ENCODE results near the gene EHMT1.

The EHMT1 gene

DNA sequence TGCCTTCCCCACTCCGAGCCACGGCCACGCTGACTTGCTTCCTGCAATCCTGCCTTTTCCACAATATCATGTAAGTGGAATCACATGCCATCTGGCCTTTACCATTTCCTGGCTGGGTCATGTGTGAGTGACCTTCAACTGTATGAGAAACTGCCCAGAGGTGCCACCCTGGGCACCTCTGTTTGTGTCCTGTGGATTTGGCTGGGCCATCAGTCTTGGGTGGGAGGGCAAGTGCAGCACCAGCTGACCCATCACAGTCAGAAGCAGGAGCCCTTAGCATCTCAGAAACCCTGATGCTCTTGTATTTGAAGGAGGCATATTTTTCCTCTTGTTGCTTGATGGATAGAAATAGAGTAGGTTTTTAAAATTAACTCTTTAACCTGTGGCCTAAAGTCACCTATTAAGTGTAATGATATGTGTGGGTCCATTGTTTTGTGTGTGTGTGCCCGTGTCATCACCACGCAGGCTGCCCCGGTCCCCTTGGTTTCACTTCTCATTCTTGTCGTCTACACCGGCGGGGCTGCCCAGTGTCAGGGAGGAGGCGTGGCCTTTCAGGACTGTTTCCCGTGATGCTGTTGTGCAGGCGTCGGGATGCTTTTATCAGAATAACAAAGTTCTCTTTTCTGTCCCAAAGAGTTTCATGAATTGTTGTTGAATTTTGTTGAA, 206.7 kb downstream of the EHMT1 start:
- H3K9me2 ChIP-seq (replicated peaks; ENCODE audit: low read depth, low read length) = no peaks in the 10 kb centered on the region
- no peaks in the 10 kb centered on the region; the same call in 1 of the 2 replicates for H3K9me3 ChIP-seq (ENCODE audit: insufficient read depth, low read depth, low read length)
- no peaks in the 10 kb centered on the region for H3K79me2 ChIP-seq (ENCODE audit: insufficient read depth, low read length)
- no peaks in the 10 kb centered on the region for H3F3A ChIP-seq (ENCODE audit: low read depth)
- peaks cover 3% of the 10 kb centered on the region for H4K20me1 ChIP-seq (ENCODE audit: insufficient read depth, low read length, poor library complexity, severe bottlenecking)
- H3K4me3 ChIP-seq (ENCODE audit: low read length, poor library complexity, severe bottlenecking) = no peak overlapping the region
- no peak overlapping the region for H3K4me2 ChIP-seq (ENCODE audit: low read depth, low read length, poor library complexity, severe bottlenecking)
- H3K9ac ChIP-seq (ENCODE audit: low read depth, low read length, poor library complexity, severe bottlenecking) = no peak overlapping the region
- TF ChIP-seq EZH2phosphoT487 (IDR thresholded peaks at IDR 0.05; ENCODE audit: borderline replicate concordance) = no peak
- TF ChIP-seq, protein P1, sequence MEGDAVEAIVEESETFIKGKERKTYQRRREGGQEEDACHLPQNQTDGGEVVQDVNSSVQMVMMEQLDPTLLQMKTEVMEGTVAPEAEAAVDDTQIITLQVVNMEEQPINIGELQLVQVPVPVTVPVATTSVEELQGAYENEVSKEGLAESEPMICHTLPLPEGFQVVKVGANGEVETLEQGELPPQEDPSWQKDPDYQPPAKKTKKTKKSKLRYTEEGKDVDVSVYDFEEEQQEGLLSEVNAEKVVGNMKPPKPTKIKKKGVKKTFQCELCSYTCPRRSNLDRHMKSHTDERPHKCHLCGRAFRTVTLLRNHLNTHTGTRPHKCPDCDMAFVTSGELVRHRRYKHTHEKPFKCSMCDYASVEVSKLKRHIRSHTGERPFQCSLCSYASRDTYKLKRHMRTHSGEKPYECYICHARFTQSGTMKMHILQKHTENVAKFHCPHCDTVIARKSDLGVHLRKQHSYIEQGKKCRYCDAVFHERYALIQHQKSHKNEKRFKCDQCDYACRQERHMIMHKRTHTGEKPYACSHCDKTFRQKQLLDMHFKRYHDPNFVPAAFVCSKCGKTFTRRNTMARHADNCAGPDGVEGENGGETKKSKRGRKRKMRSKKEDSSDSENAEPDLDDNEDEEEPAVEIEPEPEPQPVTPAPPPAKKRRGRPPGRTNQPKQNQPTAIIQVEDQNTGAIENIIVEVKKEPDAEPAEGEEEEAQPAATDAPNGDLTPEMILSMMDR (conservative IDR thresholded peaks at IDR 0.05; ENCODE audit: low read length) = no peak
- no peak overlapping the region for H2AFZ ChIP-seq (ENCODE audit: low read length)
- no peaks in the 10 kb centered on the region for H3K27me3 ChIP-seq (ENCODE audit: insufficient read depth, low read length, poor library complexity, severe bottlenecking)
- peaks cover 46% of the 10 kb centered on the region for H3K36me3 ChIP-seq (ENCODE audit: insufficient read depth, low read length)
- H3K4me1 ChIP-seq (ENCODE audit: insufficient read depth, low read length, poor library complexity, severe bottlenecking) = no peaks in the 10 kb centered on the region

DNA sequence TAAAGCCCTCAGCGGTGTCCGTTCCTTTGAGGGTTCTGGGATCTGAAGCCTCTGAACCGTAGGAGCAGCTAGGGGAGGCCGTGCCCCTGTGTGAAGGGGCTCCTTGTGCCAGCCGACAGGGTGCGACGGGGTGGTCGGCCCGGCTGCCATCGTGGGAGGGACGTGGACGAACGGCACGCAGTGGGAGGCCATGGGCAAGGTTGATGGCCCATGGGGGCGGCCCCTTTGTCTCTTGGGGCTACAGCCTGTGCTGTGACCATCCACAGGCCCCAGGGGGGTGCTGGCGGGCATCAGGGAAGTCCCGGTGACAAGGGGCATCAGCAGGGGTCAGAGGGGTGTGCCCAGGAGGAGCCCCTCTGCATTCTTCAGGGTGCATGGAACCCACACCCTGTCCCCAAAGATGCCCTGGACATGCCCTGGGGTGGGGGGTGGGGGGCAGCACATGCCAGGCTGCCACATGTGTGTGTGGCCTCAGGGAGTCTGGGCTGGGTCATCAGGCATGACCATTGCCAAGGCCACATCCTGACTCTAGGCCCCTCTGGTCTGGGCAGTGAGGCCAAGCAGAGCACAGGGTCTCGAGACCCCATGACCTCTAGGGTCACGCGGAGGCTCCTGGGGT, 209.2 kb downstream of the EHMT1 start:
- Histone ChIP-seq H3K9me2 (replicated peaks; ENCODE audit: low read depth, low read length) (no peaks in the 10 kb centered on the region), H2AFZ (ENCODE audit: low read length) (no peak overlapping the region), H3K4me1 (ENCODE audit: insufficient read depth, low read length, poor library complexity, severe bottlenecking) (no peaks in the 10 kb centered on the region), H3K27me3 (ENCODE audit: insufficient read depth, low read length, poor library complexity, severe bottlenecking) (no peaks in the 10 kb centered on the region), H3K4me3 (ENCODE audit: low read length, poor library complexity, severe bottlenecking) (no peak overlapping the region), H4K20me1 (ENCODE audit: insufficient read depth, low read length, poor library complexity, severe bottlenecking) (peaks cover 3% of the 10 kb centered on the region), H3K9me3 (ENCODE audit: insufficient read depth, low read depth, low read length) (no peaks in the 10 kb centered on the region), H3F3A (ENCODE audit: low read depth) (no peaks in the 10 kb centered on the region), H3K79me2 (ENCODE audit: insufficient read depth, low read length) (no peaks in the 10 kb centered on the region), H3K4me2 (ENCODE audit: low read depth, low read length, poor library complexity, severe bottlenecking) (no peak overlapping the region), H3K9ac (ENCODE audit: low read depth, low read length, poor library complexity, severe bottlenecking) (no peak overlapping the region), H3K36me3 (ENCODE audit: insufficient read depth, low read length) (peaks cover 54% of the 10 kb centered on the region; the same call in 1 of the 2 replicates)
- TF ChIP-seq EZH2phosphoT487 (IDR thresholded peaks at IDR 0.05; ENCODE audit: borderline replicate concordance) = no peak
- TF ChIP-seq, protein P1 (conservative IDR thresholded peaks at IDR 0.05; ENCODE audit: low read length) = no peak

DNA sequence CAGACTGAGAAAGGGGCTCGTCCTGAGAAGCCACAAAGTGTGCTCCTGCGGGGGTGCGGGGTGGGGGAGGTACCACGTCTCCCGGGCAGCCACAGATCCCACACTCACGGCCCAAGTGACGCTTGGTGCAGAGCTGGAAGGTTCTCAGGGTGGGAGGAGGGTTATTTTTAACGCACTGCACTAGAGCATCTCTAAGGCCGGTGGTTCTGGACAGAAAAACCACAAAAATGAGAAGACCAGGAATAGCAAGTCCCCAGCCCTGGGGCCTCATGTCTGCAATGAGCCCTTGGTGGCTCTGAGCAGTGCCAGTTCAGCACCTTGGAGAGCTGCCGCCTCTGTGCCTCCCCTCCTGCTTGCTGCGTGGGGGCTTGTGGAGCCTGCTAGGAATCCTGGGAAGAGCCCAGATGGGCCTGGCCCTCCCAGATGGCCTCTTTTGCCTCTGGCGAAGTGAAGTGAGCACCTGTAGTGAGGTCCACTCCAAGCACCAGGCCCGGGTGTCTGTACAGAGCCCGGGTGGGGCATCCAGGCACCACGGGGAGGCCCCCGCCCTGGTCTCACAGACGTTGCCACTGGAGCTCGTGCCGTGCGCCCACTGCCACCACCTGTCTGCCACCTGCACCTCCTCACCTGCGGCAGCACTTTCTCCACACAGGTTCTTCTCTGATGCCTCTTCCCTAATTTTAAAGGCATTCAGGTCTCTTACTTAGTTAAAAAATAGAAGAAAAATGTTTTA, 209.9 kb downstream of the EHMT1 start:
- no peak overlapping the region for H2AFZ ChIP-seq (ENCODE audit: low read length)
- H3K4me1 ChIP-seq (ENCODE audit: insufficient read depth, low read length, poor library complexity, severe bottlenecking) = no peaks in the 10 kb centered on the region
- H3K79me2 ChIP-seq (ENCODE audit: insufficient read depth, low read length) = no peaks in the 10 kb centered on the region
- H3K9me2 ChIP-seq (replicated peaks; ENCODE audit: low read depth, low read length) = no peaks in the 10 kb centered on the region
- no peaks in the 10 kb centered on the region for H3K27me3 ChIP-seq (ENCODE audit: insufficient read depth, low read length, poor library complexity, severe bottlenecking)
- no peak overlapping the region for H3K9ac ChIP-seq (ENCODE audit: low read depth, low read length, poor library complexity, severe bottlenecking)
- TF ChIP-seq, protein P1 (conservative IDR thresholded peaks at IDR 0.05; ENCODE audit: low read length) = no peak
- no peak for TF ChIP-seq EZH2phosphoT487 (IDR thresholded peaks at IDR 0.05; ENCODE audit: borderline replicate concordance)
- peaks cover 3% of the 10 kb centered on the region for H4K20me1 ChIP-seq (ENCODE audit: insufficient read depth, low read length, poor library complexity, severe bottlenecking)
- H3K9me3 ChIP-seq (ENCODE audit: insufficient read depth, low read depth, low read length) = no peaks in the 10 kb centered on the region
- no peak overlapping the region for H3K4me2 ChIP-seq (ENCODE audit: low read depth, low read length, poor library complexity, severe bottlenecking)
- peaks cover 61% of the 10 kb centered on the region; the same call in 1 of the 2 replicates for H3K36me3 ChIP-seq (ENCODE audit: insufficient read depth, low read length)
- H3F3A ChIP-seq (ENCODE audit: low read depth) = no peaks in the 10 kb centered on the region
- H3K4me3 ChIP-seq (ENCODE audit: low read length, poor library complexity, severe bottlenecking) = no peak overlapping the region

Data from Loucy (cell line).